ENCODE data around the gene NAA20.

The NAA20 gene

GRCh38 chr20:20017001-20017843 is at the start of gene NAA20:
NAA20 (plus strand) TSS chr20:20017362; CDS start chr20:20017397, 35 bp downstream.
- DNase-seq (ENCODE audit: low read depth in 2 of 2), result peak; percentile 88 to 91

GRCh38 chr20:19967445-19967844 is 49.7 kb upstream of the NAA20 start:
- DNase-seq (ENCODE audit: low read depth in 2 of 2), result no peak

- DNase-seq (ENCODE audit: low read depth in 2 of 2), result no peak
Observed at GRCh38 chr20:19968028-19968427, 49.1 kb upstream of the NAA20 start.

- DNase-seq (ENCODE audit: low read depth in 2 of 2), result no peak
Observed at GRCh38 chr20:19968466-19969073, 48.6 kb upstream of the NAA20 start.

- DNase-seq (ENCODE audit: low read depth in 2 of 2), result no peak
Observed at GRCh38 chr20:19969106-19969505, 48.1 kb upstream of the NAA20 start.

- DNase-seq (ENCODE audit: low read depth in 2 of 2), result no peak
Observed at GRCh38 chr20:19969507-19970255, 47.5 kb upstream of the NAA20 start.

GRCh38 chr20:19970256-19970765 is 46.9 kb upstream of the NAA20 start:
- no peak for DNase-seq (ENCODE audit: low read depth in 2 of 2)

- no peak for DNase-seq (ENCODE audit: low read depth in 2 of 2)
Observed at GRCh38 chr20:19971116-19971515, 46.0 kb upstream of the NAA20 start.

- no peak for DNase-seq (ENCODE audit: low read depth in 2 of 2)
Observed at GRCh38 chr20:19973961-19974629, 43.1 kb upstream of the NAA20 start.

- DNase-seq (ENCODE audit: low read depth in 2 of 2), result no peak
Observed at GRCh38 chr20:19974630-19975435, 42.3 kb upstream of the NAA20 start.

GRCh38 chr20:19975436-19975799 is 41.7 kb upstream of the NAA20 start:
- no peak for DNase-seq (ENCODE audit: low read depth in 2 of 2)

GRCh38 chr20:19975901-19976300 is 41.3 kb upstream of the NAA20 start:
- no peak for DNase-seq (ENCODE audit: low read depth in 2 of 2)

GRCh38 chr20:19976595-19977372 is 40.4 kb upstream of the NAA20 start:
- DNase-seq (ENCODE audit: low read depth in 2 of 2), result no peak

- DNase-seq (ENCODE audit: low read depth in 2 of 2), result no peak
Observed at GRCh38 chr20:19977373-19977770, 39.8 kb upstream of the NAA20 start.

- no peak for DNase-seq (ENCODE audit: low read depth in 2 of 2)
Observed at GRCh38 chr20:19978511-19979210, 38.5 kb upstream of the NAA20 start.

GRCh38 chr20:19981031-19981451 is 36.1 kb upstream of the NAA20 start:
- no peak for DNase-seq (ENCODE audit: low read depth in 2 of 2)

- DNase-seq (ENCODE audit: low read depth in 2 of 2), result no peak
Observed at GRCh38 chr20:19986419-19986818, 30.7 kb upstream of the NAA20 start.

- no peak for DNase-seq (ENCODE audit: low read depth in 2 of 2)
Observed at GRCh38 chr20:19987046-19987445, 30.1 kb upstream of the NAA20 start.

- no peak for DNase-seq (ENCODE audit: low read depth in 2 of 2)
Observed at GRCh38 chr20:19990850-19991249, 26.3 kb upstream of the NAA20 start.

- no peak for DNase-seq (ENCODE audit: low read depth in 2 of 2)
Observed at GRCh38 chr20:19991308-19991707, 25.9 kb upstream of the NAA20 start.

All from stimulated activated CD4-positive, alpha-beta T cell treated with anti-CD3 and anti-CD28 coated beads, Interleukin-15, amount 100 ng/mL, for 48 hours (primary cell).